ENCODE results near the gene TUSC2. TPM values are rescaled to one million over a fixed set of nuclear protein-coding genes. Genes with fewer than 3 reads are reported as not detected.

The TUSC2 gene
- total RNA-seq, 1 donor from 2014 or later: 41.4 TPM

- no peak overlapping the region for H3K4me3 Mint-ChIP-seq (ENCODE audit: unreplicated experiment)
Measured at GRCh38 chr3:50369012-50369670, 41.1 kb upstream of the TUSC2 start.

GRCh38 chr3:50365842-50366220, 37.8 kb upstream of the TUSC2 start:
- no peaks in the 10 kb centered on the region for H3K79me2 ChIP-seq (ENCODE audit: insufficient read depth, low read length)
- no peaks in the 10 kb centered on the region for H3K9me3 ChIP-seq (ENCODE audit: insufficient read depth, low read depth, low read length)
- no peaks in the 10 kb centered on the region for H3K36me3 ChIP-seq (ENCODE audit: insufficient read depth, low read length)
- no peaks in the 10 kb centered on the region for H3K36me3 Mint-ChIP-seq (ENCODE audit: low read depth, unreplicated experiment)
- no peak overlapping the region for H3K27ac Mint-ChIP-seq (ENCODE audit: unreplicated experiment)
- H3K27me3 Mint-ChIP-seq (ENCODE audit: low read depth, unreplicated experiment): peaks cover 28% of the 10 kb centered on the region
- H3K4me2 ChIP-seq (ENCODE audit: low read length): peak overlapping the region; percentile 84
- FAIRE-seq: no peak
- H4K20me1 ChIP-seq (ENCODE audit: insufficient read depth, low read length): no peaks in the 10 kb centered on the region
- TF ChIP-seq EZH2 (IDR thresholded peaks at IDR 0.05; ENCODE audit: insufficient read depth, low read length) (no peak), CTCF (IDR thresholded peaks at IDR 0.05; ENCODE audit: insufficient read depth, low read depth, low read length) (no peak)
- peak overlapping the region; percentile 27 for H3K4me3 Mint-ChIP-seq (ENCODE audit: unreplicated experiment)
- no peak overlapping the region for H3K9ac ChIP-seq (ENCODE audit: low read length)
- peaks cover 3% of the 10 kb centered on the region for H3K27me3 ChIP-seq (ENCODE audit: insufficient read depth, low read length)
- no peak overlapping the region for H3K27ac ChIP-seq (ENCODE audit: low read depth, low read length)
- H3K4me1 ChIP-seq (ENCODE audit: insufficient read depth, low read length): peaks cover 3% of the 10 kb centered on the region
- no peak for DNase-seq (ENCODE audit: low read depth)
- no peaks in the 10 kb centered on the region for H3K9me3 Mint-ChIP-seq (ENCODE audit: unreplicated experiment)
- no peak overlapping the region for H3K4me3 ChIP-seq (ENCODE audit: insufficient read depth, low read depth, low read length)
- H3K4me1 Mint-ChIP-seq (ENCODE audit: low read depth, unreplicated experiment): no peaks in the 10 kb centered on the region
- no peak overlapping the region for H2AFZ ChIP-seq (ENCODE audit: low read depth, low read length)

More at GRCh38 chr3:50369012-50369670, 41.1 kb upstream of the TUSC2 start:
- no peak overlapping the region for H3K27ac Mint-ChIP-seq (ENCODE audit: unreplicated experiment)
- Histone ChIP-seq H3K79me2 (ENCODE audit: insufficient read depth, low read length) (no peaks in the 10 kb centered on the region), H3K27ac (ENCODE audit: low read depth, low read length) (no peak overlapping the region), H2AFZ (ENCODE audit: low read depth, low read length) (no peak overlapping the region), H3K27me3 (ENCODE audit: insufficient read depth, low read length) (peaks cover 5% of the 10 kb centered on the region), H3K4me1 (ENCODE audit: insufficient read depth, low read length) (peaks cover 3% of the 10 kb centered on the region), H3K4me3 (ENCODE audit: insufficient read depth, low read depth, low read length) (no peak overlapping the region), H3K9ac (ENCODE audit: low read length) (no peak overlapping the region), H3K36me3 (ENCODE audit: insufficient read depth, low read length) (no peaks in the 10 kb centered on the region), H3K9me3 (ENCODE audit: insufficient read depth, low read depth, low read length) (no peaks in the 10 kb centered on the region), H3K4me2 (ENCODE audit: low read length) (no peak overlapping the region), H4K20me1 (ENCODE audit: insufficient read depth, low read length) (no peaks in the 10 kb centered on the region)
- H3K36me3 Mint-ChIP-seq (ENCODE audit: low read depth, unreplicated experiment): no peaks in the 10 kb centered on the region
- DNase-seq (ENCODE audit: low read depth) (no peak), FAIRE-seq (no peak)
- H3K9me3 Mint-ChIP-seq (ENCODE audit: unreplicated experiment): no peaks in the 10 kb centered on the region
- no peak for TF ChIP-seq CTCF (IDR thresholded peaks at IDR 0.05; ENCODE audit: insufficient read depth, low read depth, low read length)
- no peak for TF ChIP-seq EZH2 (IDR thresholded peaks at IDR 0.05; ENCODE audit: insufficient read depth, low read length)
- H3K27me3 Mint-ChIP-seq (ENCODE audit: low read depth, unreplicated experiment): peaks cover 26% of the 10 kb centered on the region
- peaks cover 8% of the 10 kb centered on the region for H3K4me1 Mint-ChIP-seq (ENCODE audit: low read depth, unreplicated experiment)
